Measurements from ENCODE around the gene SMYD2.

GRCh38 chr1:214280386-214281020 lies 456 bp upstream of the SMYD2 start:
- TF ChIP-seq EZH2 (IDR thresholded peaks at IDR 0.05; ENCODE audit: insufficient read depth, poor library complexity, severe bottlenecking), result no peak
- TF ChIP-seq EZH2phosphoT487 (IDR thresholded peaks at IDR 0.05; ENCODE audit: insufficient read depth, low read depth), result no peak

Measured in GM23248 (cell line).